Thyroid gland (tissue), 4 donors: ENCODE measurements around the gene MDN1. TPM values are rescaled to one million over a fixed set of nuclear protein-coding genes. Genes with fewer than 3 reads are reported as not detected.
"Not testable (repeated sequence)": the region's sequence is repeated elsewhere in the genome, so short reads cannot be mapped to it uniquely, and the experiment has no call there.

Source experiments
- DNase-seq, 2 donors: peaks; one replicate each; pipeline ENCODE4 v3.0.0-alpha.2; 2019
- H3K27ac ChIP-seq, 3 donors: fragments of 200-600 bp; sonication (generic); 1 replicate in 2 of 3; 2 replicates in 1 of 3; pipeline ENCODE4 v1.5.1; 2016 to 2019; ENCODE audit warnings: mild to moderate bottlenecking in 1 of 3, moderate library complexity in 1 of 3
- H3K27me3 ChIP-seq: fragments of 200-600 bp; sonication (generic); one replicate; pipeline ENCODE4 v1.5.1; 2019
- H3K36me3 ChIP-seq, 2 donors: fragments of 200-600 bp; sonication (generic); one replicate each; pipeline ENCODE4 v1.5.1; 2016 to 2019
- H3K4me1 ChIP-seq, 2 donors: fragments of 200-600 bp; sonication (generic); one replicate each; pipeline ENCODE4 v1.5.1; 2017 to 2019
- H3K4me3 ChIP-seq, 3 donors: fragments of 200-600 bp; sonication (generic); replicated peaks in 1 of 3; 1 replicate in 2 of 3; 2 replicates in 1 of 3; pipeline ENCODE4 v1.5.1; 2016; ENCODE audit warnings: mild to moderate bottlenecking in 1 of 3
- H3K9me3 ChIP-seq: fragments of 200-600 bp; sonication (generic); one replicate; pipeline ENCODE4 v1.5.1; 2017
- CTCF ChIP-seq, 6 experiments: fragments of 200-600 bp in 3 of 6; fragments of 450-650 bp in 3 of 6; sonication (generic) in 3 of 6; IDR thresholded peaks; one replicate each; pipeline ENCODE4 v1.5.1; 2016 to 2019; ENCODE audit warnings: antibody characterized with exemption in 6 of 6, mild to moderate bottlenecking in 2 of 6, inconsistent platforms in 1 of 6, moderate library complexity in 1 of 6
- POLR2A ChIP-seq, 2 donors: fragments of 450-650 bp; IDR thresholded peaks; one replicate each; pipeline ENCODE4 v1.6.1; 2017; ENCODE audit warnings: antibody characterized with exemption in 2 of 2, mild to moderate bottlenecking in 2 of 2, moderate library complexity in 1 of 2
- WGBS, 2 donors: methylation state at CpG; one replicate each; pipeline ENCODE4 v1.1.5; 2017; 5-methylcytosine and 5-hydroxymethylcytosine counted together
- intact Hi-C: fragments of 100-400 bp; cut with DNase I; formaldehyde crosslinking; loops from one replicate; pipeline ENCODE4 v1.15.1; 2023
- total RNA-seq, 4 donors: library from RNA; depleted of rRNA; stranded (reverse); fragments of >200 nt; gene quantifications; one replicate each; pipeline ENCODE4 v1.2.3, GENCODE V29; 2016

MDN1 gene
- total RNA-seq, 4 donors from 2014 or later = 32.0 to 44.7 (median 40.1) TPM

- 46 to 58% methylated on average over 3 of the region's 3 CpGs for WGBS, 2 donors
- Histone ChIP-seq H3K36me3 (no peaks in the 10 kb centered on the region), H3K27me3 (no peaks in the 10 kb centered on the region), H3K9me3 (no peaks in the 10 kb centered on the region), H3K27ac (no peak overlapping the region), H3K4me3 (no peak overlapping the region), H3K4me1 (peaks cover 11 to 13% of the 10 kb centered on the region in 2 donors)
- DNase-seq = no peak
- intact Hi-C loops = no loop called here
- TF ChIP-seq POLR2A (IDR thresholded peaks at IDR 0.05) = no peak
- TF ChIP-seq CTCF (IDR thresholded peaks at IDR 0.05) = no peak
These were observed 2.1 kb downstream of the MDN1 start for GRCh38 chr6:89817481-89817880.

- H3K4me3 ChIP-seq, H3K27me3 ChIP-seq, H3K36me3 ChIP-seq, intact Hi-C loops, H3K27ac ChIP-seq, H3K9me3 ChIP-seq, DNase-seq: not testable (repeated sequence)
- WGBS, 2 donors = 94 to 97% methylated on average over 3 of the region's 3 CpGs
- peaks cover 10 to 12% of the 10 kb centered on the region in 2 donors for H3K4me1 ChIP-seq
These were observed 6.2 kb downstream of the MDN1 start for GRCh38 chr6:89813422-89813821.

- Histone ChIP-seq H3K36me3 (no peaks in the 10 kb centered on the region), H3K27ac (no peak overlapping the region), H3K27me3 (no peaks in the 10 kb centered on the region), H3K9me3 (no peaks in the 10 kb centered on the region), H3K4me1 (no peaks in the 10 kb centered on the region), H3K4me3 (no peak overlapping the region)
- no peak for DNase-seq
- intact Hi-C loops = no loop called here
- 95 to 98% methylated on average over 3 of the region's 3 CpGs for WGBS, 2 donors
- TF ChIP-seq CTCF (IDR thresholded peaks at IDR 0.05) = no peak
- no peak for TF ChIP-seq POLR2A (IDR thresholded peaks at IDR 0.05)
These were observed 12.0 kb downstream of the MDN1 start for GRCh38 chr6:89807581-89807980.

- WGBS, 2 donors = 88 to 91% methylated on average over 6 of the region's 6 CpGs
- intact Hi-C loops = no loop called here
- DNase-seq = no peak
These were observed 13.7 kb downstream of the MDN1 start for GRCh38 chr6:89805814-89806371.

GRCh38 chr6:89803271-89803670 is 16.3 kb downstream of the MDN1 start:
- Histone ChIP-seq H3K9me3 (no peaks in the 10 kb centered on the region), H3K4me3 (no peak overlapping the region), H3K4me1 (no peaks in the 10 kb centered on the region), H3K27me3 (no peaks in the 10 kb centered on the region), H3K36me3 (peaks cover 0 to 5% of the 10 kb centered on the region in 2 donors), H3K27ac (no peak overlapping the region)
- intact Hi-C loops = no loop called here
- TF ChIP-seq CTCF (IDR thresholded peaks at IDR 0.05) (no peak), POLR2A (IDR thresholded peaks at IDR 0.05) (no peak)
- WGBS, 2 donors = 63 to 68% methylated on average over 10 of the region's 10 CpGs
- DNase-seq = peak; percentile 63 to 87

More at GRCh38 chr6:89805814-89806371, 13.7 kb downstream of the MDN1 start:
- H3K36me3 ChIP-seq = peaks cover 0 to 2% of the 10 kb centered on the region in 2 donors
- H3K4me3 ChIP-seq = no peak overlapping the region
- no peak for TF ChIP-seq POLR2A (IDR thresholded peaks at IDR 0.05)
- no peak for TF ChIP-seq CTCF (IDR thresholded peaks at IDR 0.05)
- H3K27ac ChIP-seq = no peak overlapping the region
- no peaks in the 10 kb centered on the region for H3K27me3 ChIP-seq
- no peaks in the 10 kb centered on the region for H3K9me3 ChIP-seq
- no peaks in the 10 kb centered on the region for H3K4me1 ChIP-seq
